ENCODE data around the gene LIPG.

The LIPG gene

DNA sequence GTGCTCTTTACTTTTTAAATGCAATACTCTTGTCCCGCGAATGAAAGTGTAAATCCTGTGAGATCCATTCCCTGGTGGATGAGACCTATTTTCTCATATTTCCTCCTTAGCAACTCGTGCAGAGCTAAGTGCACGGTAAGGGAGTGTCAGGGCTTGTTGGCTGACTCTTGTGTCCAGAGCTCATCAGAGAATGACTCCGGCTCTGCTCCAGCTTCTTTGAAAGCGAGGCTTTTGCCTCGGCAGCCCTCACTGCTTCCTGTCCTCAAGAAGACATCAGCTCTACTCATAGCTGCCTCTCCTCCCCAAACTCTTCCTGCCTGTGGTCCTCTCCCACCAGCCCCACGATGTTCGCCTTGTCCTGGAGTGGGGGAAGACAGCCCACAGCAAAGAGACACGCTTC, 70.7 kb downstream of the LIPG start:
- no peak for DNase-seq (ENCODE audit: low read depth)
- no peak overlapping the region for H3K4me3 ChIP-seq (ENCODE audit: low read length)
- TF ChIP-seq, protein P1, sequence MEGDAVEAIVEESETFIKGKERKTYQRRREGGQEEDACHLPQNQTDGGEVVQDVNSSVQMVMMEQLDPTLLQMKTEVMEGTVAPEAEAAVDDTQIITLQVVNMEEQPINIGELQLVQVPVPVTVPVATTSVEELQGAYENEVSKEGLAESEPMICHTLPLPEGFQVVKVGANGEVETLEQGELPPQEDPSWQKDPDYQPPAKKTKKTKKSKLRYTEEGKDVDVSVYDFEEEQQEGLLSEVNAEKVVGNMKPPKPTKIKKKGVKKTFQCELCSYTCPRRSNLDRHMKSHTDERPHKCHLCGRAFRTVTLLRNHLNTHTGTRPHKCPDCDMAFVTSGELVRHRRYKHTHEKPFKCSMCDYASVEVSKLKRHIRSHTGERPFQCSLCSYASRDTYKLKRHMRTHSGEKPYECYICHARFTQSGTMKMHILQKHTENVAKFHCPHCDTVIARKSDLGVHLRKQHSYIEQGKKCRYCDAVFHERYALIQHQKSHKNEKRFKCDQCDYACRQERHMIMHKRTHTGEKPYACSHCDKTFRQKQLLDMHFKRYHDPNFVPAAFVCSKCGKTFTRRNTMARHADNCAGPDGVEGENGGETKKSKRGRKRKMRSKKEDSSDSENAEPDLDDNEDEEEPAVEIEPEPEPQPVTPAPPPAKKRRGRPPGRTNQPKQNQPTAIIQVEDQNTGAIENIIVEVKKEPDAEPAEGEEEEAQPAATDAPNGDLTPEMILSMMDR (conservative IDR thresholded peaks at IDR 0.05; ENCODE audit: low read depth, low read length), result no peak

DNA sequence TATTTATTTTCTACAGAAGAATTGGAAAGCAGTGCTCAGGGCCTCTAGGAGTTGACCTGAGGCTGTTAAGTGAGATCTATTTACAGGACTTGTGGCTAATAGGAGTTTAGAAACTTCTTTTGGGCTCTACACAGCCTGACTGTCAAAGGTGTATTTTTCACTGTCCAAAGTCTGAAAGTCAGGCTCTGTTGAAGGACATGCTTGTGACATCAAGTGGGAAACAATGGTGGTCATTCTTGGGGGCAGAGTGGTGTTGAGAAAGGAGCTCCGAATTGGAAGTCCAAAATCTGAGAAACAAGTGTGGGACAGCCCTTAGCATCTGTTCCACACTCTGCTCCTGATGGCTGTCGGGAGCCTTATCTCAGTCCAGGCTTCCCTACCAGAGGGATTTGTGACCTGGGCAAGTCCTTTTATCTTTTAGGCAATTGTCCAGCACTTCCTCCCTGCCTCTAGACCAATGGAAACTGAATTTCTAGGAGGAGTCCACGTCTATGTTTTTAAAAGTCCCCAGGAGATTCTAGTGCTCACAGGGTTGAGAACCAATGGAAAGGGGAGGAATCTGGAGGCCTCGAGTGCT, 76.4 kb downstream of the LIPG start:
- DNase-seq (ENCODE audit: low read depth), result no peak
- no peak overlapping the region for H3K4me3 ChIP-seq (ENCODE audit: low read length)
- TF ChIP-seq, protein P1 (conservative IDR thresholded peaks at IDR 0.05; ENCODE audit: low read depth, low read length), result no peak

DNA sequence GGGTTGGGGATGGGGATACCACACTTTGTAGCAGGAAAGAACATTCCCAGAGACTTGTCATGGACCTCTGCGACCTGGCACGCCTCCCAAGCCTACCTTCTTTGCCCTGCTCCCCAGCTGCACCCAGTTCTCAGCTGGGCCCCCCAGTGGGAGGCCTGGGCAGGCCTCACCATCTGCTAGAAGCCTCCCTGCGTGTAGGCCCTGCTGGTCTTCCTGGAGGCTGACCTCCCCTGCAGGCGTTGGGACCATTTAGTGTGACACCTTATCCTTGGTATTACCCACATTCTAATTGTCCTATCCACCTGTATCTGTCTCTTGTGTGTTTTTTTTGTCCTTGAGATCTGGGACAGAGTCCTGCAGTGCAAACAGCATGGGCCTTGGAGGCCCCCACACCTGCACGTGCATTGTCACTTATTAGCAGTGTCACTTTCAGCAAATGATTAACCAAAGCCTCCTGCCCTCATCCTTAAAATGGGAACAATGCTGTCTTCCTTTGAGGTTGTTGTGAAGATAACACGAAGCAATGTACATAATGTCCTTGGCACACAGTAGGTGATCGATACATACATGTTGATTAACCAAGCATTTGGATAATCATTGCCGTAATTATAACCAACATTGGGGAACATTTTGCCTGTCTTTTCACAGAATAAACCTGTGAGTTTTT, 77.2 kb downstream of the LIPG start:
- DNase-seq (ENCODE audit: low read depth), result no peak
- H3K4me3 ChIP-seq (ENCODE audit: low read length), result no peak overlapping the region
- TF ChIP-seq, protein P1 (conservative IDR thresholded peaks at IDR 0.05; ENCODE audit: low read depth, low read length), result no peak

DNA sequence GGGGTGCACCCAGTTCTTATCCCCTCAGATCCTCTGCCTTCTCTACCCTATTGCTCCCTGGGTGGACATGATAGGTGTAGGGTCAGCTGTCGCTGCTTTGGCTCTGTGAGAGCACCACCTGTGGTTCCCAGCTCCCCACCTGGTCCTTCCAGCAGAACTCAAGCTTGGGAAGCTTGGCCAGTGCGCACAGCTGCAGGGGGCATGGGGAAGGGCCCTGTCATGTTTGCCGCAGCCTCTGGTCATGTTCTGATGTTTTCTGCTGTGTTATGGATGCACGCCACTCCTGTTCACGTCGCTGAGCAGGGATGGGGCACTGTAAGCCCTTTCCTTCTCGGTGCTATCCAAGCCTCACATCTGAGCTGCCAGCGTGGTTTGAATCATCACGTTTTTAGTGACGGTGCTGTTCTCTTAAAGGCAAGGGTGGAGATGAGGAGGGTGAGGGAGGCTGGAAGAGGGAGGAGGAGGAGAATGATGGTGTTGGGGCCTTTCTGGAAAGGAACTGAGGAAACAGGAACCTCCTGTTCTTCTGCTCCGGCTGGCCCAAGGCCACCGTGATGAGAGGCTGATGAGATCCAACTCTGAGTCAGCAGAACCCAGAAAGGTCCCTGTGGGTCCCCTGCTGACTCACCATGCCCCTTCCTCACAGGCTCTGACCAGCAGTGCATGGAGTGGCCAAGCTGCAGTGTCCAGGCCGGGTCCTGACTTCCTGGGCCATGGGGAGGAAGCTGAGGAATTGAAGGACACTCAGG, 78.0 kb downstream of the LIPG start:
- TF ChIP-seq, protein P1 (conservative IDR thresholded peaks at IDR 0.05; ENCODE audit: low read depth, low read length), result no peak
- no peak for DNase-seq (ENCODE audit: low read depth)
- no peak overlapping the region for H3K4me3 ChIP-seq (ENCODE audit: low read length)

DNA sequence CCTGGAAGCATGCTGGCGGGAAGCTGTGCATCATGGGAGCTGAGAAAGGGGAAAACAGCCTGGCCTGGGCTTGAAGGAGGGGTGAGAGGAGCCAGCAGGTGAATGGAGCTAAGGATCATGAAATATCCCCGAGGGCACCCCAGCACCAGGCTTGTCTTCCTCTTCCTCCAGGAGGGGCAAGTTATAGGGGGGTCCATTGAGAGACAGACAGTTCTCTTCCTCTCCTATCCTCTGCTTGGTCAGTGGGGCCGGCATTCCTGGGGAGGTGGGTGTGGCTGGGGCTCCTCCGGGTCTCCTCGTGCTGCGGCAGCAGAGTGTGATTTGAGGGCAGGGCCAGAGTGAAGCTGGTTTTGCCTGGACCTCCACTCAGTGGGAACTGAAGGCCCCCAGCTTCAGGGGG, 78.9 kb downstream of the LIPG start:
- no peak for DNase-seq (ENCODE audit: low read depth)
- TF ChIP-seq, protein P1 (conservative IDR thresholded peaks at IDR 0.05; ENCODE audit: low read depth, low read length), result no peak
- H3K4me3 ChIP-seq (ENCODE audit: low read length), result no peak overlapping the region

DNA sequence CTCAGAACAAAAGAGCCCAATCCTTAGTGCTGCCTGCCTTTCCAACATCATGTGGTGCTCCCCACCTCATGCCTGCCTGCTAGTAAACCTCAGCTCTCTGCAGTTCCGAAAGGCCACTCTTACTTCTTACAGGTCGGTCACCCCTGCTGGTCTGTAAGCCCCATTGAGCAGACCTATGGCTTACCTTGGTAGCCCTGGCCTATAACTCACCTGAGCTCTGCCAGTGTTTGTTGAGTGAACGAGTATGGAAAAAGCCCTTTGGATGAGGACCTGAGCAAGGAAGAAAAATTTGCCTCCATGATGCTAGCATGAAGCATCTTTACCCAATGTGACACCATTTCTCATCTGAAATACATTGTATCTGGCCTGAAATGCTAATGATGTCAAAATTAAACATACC, 83.3 kb downstream of the LIPG start:
- H3K4me3 ChIP-seq (ENCODE audit: low read length), result no peak overlapping the region
- TF ChIP-seq, protein P1 (conservative IDR thresholded peaks at IDR 0.05; ENCODE audit: low read depth, low read length), result no peak
- DNase-seq (ENCODE audit: low read depth), result no peak

Measured in retinal pigment epithelial cell (primary cell).